Measurements from ENCODE around the gene IMPG2.

Gene IMPG2

GRCh38 chr3:101319531-101319930 is 844 bp downstream of the IMPG2 start:
- POLR2A ChIA-PET, result no interaction called here
- Histone ChIP-seq H3K27ac (ENCODE audit: extremely low read depth, low read depth, low read length) (no peak overlapping the region), H3K4me1 (ENCODE audit: control insufficient read depth, insufficient read depth, low read length) (no peaks in the 10 kb centered on the region), H3K9me3 (ENCODE audit: control insufficient read depth, insufficient read depth, low read depth, low read length) (no peaks in the 10 kb centered on the region), H3K4me3 (ENCODE audit: low read depth, low read length) (no peak overlapping the region), H3K36me3 (ENCODE audit: control insufficient read depth in 2 of 2, insufficient read depth in 1 of 2, low read length in 2 of 2) (no peaks in the 10 kb centered on the region)
- TF ChIP-seq ZNF747 (tag by site-specific recombination; IDR thresholded peaks at IDR 0.05), result no peak
- TF ChIP-seq ZFP69B (tag by site-specific recombination; IDR thresholded peaks at IDR 0.05), result no peak
- TF ChIP-seq ZNF76 (tag by site-specific recombination; IDR thresholded peaks at IDR 0.05; ENCODE audit: borderline replicate concordance, low read depth), result no peak
- no peak for TF ChIP-seq ZNF629 (tag by site-specific recombination; IDR thresholded peaks at IDR 0.05)
- TF ChIP-seq KLF9 (tag by site-specific recombination; IDR thresholded peaks at IDR 0.05; ENCODE audit: low read depth), result no peak
- no peak for TF ChIP-seq ZNF549 (tag by site-specific recombination; IDR thresholded peaks at IDR 0.05)
- TF ChIP-seq BCL6B (tag by site-specific recombination; IDR thresholded peaks at IDR 0.05), result no peak
- TF ChIP-seq ZNF426 (tag by site-specific recombination; IDR thresholded peaks at IDR 0.05), result no peak
- no peak for TF ChIP-seq ZNF704 (tag by site-specific recombination; IDR thresholded peaks at IDR 0.05)
- no peak for TF ChIP-seq ZNF777 (tag by site-specific recombination; IDR thresholded peaks at IDR 0.05; ENCODE audit: borderline replicate concordance)
- no peak for TF ChIP-seq ZNF670 (tag by site-specific recombination; IDR thresholded peaks at IDR 0.05; ENCODE audit: low read depth)
- TF ChIP-seq KLF1 (tag by site-specific recombination; IDR thresholded peaks at IDR 0.05), result no peak
- no peak for TF ChIP-seq ATF2 (tag by site-specific recombination; IDR thresholded peaks at IDR 0.05; ENCODE audit: low read depth)
- TF ChIP-seq ZNF529 (tag by site-specific recombination; IDR thresholded peaks at IDR 0.05; ENCODE audit: insufficient replicate concordance), result no peak
- no peak for TF ChIP-seq KLF10 (tag by site-specific recombination; IDR thresholded peaks at IDR 0.05)
- no peak for TF ChIP-seq PRDM6 (tag by site-specific recombination; IDR thresholded peaks at IDR 0.05)
- no peak for TF ChIP-seq ZEB2 (tag by site-specific recombination; IDR thresholded peaks at IDR 0.05)
- TF ChIP-seq ZNF362 (tag by site-specific recombination; IDR thresholded peaks at IDR 0.05), result no peak
- no peak for TF ChIP-seq ZNF280D (tag by site-specific recombination; IDR thresholded peaks at IDR 0.05)
- CTCF ChIA-PET, result no interaction called here

Measured in HEK293 (cell line).